ENCODE results near the gene EFNA2. TPM values are rescaled to one million over a fixed set of nuclear protein-coding genes. Genes with fewer than 3 reads are reported as not detected.

Gene EFNA2
- total RNA-seq, 4 donors from 2014 or later, result not detected

DNA sequence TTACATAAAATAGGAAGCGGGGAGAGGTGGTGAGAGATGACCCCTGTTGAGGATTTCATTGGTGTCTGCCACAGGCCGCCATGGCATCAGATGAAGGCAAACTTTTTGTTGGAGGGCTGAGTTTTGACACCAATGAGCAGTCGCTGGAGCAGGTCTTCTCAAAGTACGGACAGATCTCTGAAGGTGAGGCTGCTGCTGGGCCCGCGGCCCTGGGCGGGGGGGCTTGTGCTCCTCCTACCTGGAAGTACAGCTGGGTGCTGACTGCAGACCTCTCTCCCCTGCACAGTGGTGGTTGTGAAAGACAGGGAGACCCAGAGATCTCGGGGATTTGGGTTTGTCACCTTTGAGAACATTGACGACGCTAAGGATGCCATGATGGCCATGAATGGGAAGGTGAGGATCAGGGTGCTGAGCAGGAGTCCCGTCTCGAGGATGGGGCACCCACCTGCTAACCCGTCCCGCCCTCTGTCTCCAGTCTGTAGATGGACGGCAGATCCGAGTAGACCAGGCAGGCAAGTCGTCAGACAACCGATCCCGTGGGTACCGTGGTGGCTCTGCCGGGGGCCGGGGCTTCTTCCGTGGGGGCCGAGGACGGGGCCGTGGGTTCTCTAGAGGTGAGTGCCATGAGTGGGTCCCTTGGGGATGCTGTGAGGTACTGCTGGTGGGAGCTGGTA lies 14.7 kb upstream of the EFNA2 start:
- TF ChIP-seq, protein P1, sequence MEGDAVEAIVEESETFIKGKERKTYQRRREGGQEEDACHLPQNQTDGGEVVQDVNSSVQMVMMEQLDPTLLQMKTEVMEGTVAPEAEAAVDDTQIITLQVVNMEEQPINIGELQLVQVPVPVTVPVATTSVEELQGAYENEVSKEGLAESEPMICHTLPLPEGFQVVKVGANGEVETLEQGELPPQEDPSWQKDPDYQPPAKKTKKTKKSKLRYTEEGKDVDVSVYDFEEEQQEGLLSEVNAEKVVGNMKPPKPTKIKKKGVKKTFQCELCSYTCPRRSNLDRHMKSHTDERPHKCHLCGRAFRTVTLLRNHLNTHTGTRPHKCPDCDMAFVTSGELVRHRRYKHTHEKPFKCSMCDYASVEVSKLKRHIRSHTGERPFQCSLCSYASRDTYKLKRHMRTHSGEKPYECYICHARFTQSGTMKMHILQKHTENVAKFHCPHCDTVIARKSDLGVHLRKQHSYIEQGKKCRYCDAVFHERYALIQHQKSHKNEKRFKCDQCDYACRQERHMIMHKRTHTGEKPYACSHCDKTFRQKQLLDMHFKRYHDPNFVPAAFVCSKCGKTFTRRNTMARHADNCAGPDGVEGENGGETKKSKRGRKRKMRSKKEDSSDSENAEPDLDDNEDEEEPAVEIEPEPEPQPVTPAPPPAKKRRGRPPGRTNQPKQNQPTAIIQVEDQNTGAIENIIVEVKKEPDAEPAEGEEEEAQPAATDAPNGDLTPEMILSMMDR (IDR thresholded peaks at IDR 0.05), result no peak
- no peak for ATAC-seq (ENCODE audit: low FRiP score)
- no peak for DNase-seq (ENCODE audit: low spot score)

GRCh38 chr19:1271528-1272422 lies 13.9 kb upstream of the EFNA2 start:
- no peak for DNase-seq (ENCODE audit: low spot score)
- TF ChIP-seq, protein P1 (IDR thresholded peaks at IDR 0.05), result no peak
- ATAC-seq (ENCODE audit: low FRiP score), result no peak

GRCh38 chr19:1272423-1273262 lies 13.0 kb upstream of the EFNA2 start:
- ATAC-seq (ENCODE audit: low FRiP score), result no peak
- no peak for DNase-seq (ENCODE audit: low spot score)
- TF ChIP-seq, protein P1 (IDR thresholded peaks at IDR 0.05), result no peak

GRCh38 chr19:1273263-1274041 lies 12.2 kb upstream of the EFNA2 start:
- DNase-seq (ENCODE audit: low spot score) (no peak), ATAC-seq (ENCODE audit: low FRiP score) (no peak)
- TF ChIP-seq, protein P1 (IDR thresholded peaks at IDR 0.05), result no peak

DNA sequence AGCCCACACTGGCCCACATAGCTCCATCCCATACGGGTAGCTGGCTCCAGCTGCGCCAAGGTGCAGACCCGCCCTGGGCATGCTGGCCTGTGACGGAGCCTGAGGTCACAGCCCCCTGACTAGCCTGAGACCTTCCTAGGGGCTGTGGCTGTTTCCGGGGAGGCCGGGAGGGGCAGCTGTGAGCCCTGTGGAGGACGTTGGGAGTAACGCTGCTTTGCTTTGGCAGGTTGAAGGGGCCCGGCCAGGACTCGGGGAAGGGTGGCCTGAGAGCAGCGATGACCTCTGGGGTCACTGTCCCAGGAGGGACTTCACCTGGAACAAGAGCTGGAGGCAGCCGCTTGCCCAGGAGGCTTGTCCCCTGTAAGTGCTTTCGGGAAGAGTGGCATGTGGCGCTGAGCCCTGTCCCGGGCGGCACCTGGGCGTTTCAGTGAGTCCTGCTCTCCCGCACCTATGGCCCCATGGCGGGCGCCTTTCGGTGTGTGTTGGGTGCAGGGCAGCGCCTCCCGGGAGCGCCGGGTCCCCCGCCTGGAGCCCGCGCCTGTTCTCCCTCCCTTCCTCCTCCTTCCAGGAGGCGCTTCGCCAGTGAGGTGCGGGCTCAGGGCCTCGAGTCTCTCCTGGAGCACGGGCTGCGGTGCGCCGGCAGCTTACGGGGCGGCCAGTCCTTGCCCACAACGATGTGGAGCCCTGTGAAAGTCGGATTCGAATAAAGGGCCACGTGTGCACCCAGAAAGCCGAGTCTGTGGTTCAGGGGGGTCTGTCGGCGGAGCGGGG lies 11.4 kb upstream of the EFNA2 start:
- no peak for DNase-seq (ENCODE audit: low spot score)

More for the DNA sequence above, 11.4 kb upstream of the EFNA2 start:
- ATAC-seq (ENCODE audit: low FRiP score), result no peak
- TF ChIP-seq, protein P1 (IDR thresholded peaks at IDR 0.05), result no peak
